Kidney tubule cell (primary cell): ENCODE results near the gene DGCR6.
"Not testable (repeated sequence)": the region's sequence is repeated elsewhere in the genome, so short reads cannot be mapped to it uniquely, and the experiment has no call there.

Source experiments
- DNase-seq: peaks from one replicate; pipeline ENCODE4 v3.0.0-alpha.2; 2018; ENCODE audit warnings: low spot score

Gene DGCR6

GRCh38 chr22:18960166-18960820 lies 54.2 kb downstream of the DGCR6 start:
- not testable (repeated sequence) for DNase-seq

- DNase-seq, result not testable (repeated sequence)
Observed at GRCh38 chr22:18961201-18961600, 55.1 kb downstream of the DGCR6 start.
